ENCODE results near the gene XRCC4.

DNA sequence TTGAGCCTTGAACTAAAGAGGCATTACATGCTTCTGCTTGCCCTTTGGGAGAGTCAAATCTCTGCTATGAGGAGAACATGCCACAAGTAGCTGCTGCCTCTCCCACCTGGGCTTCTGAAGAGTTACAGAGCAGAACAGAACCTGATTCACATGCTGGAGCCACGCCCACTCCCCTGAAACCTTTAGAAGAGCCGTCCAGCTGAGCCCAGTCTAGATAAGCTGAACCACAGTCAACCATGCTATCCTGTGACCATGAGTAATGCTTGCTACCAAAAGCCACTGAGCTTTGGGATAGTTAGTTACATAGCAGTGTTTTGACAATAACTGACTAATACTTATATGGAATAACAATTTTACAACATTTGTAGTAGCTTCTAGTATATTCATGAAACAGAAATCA lies 283.2 kb downstream of the XRCC4 start:
- TF ChIP-seq EZH2 (IDR thresholded peaks at IDR 0.05; ENCODE audit: low read length, unreplicated experiment), result no peak
- TF ChIP-seq, protein P1, sequence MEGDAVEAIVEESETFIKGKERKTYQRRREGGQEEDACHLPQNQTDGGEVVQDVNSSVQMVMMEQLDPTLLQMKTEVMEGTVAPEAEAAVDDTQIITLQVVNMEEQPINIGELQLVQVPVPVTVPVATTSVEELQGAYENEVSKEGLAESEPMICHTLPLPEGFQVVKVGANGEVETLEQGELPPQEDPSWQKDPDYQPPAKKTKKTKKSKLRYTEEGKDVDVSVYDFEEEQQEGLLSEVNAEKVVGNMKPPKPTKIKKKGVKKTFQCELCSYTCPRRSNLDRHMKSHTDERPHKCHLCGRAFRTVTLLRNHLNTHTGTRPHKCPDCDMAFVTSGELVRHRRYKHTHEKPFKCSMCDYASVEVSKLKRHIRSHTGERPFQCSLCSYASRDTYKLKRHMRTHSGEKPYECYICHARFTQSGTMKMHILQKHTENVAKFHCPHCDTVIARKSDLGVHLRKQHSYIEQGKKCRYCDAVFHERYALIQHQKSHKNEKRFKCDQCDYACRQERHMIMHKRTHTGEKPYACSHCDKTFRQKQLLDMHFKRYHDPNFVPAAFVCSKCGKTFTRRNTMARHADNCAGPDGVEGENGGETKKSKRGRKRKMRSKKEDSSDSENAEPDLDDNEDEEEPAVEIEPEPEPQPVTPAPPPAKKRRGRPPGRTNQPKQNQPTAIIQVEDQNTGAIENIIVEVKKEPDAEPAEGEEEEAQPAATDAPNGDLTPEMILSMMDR (conservative IDR thresholded peaks at IDR 0.05; ENCODE audit: low read depth, low read length), result no peak
- no peak for TF ChIP-seq EZH2phosphoT487 (IDR thresholded peaks at IDR 0.05; ENCODE audit: borderline replicate concordance, low read length)
